MM.1S (cell line): Measurements from ENCODE around the gene CSTPP1.

Experiments
- CTCF ChIP-seq: fragments of 300-600 bp; sonication (generic); IDR thresholded peaks from 2 replicates; pipeline ENCODE4 v1.5.1; 2016; ENCODE audit warnings: antibody characterized with exemption, low read length, mixed read lengths
- EZH2 ChIP-seq: fragments of 300-600 bp; sonication (generic); optimal IDR thresholded peaks from 2 replicates; pipeline ENCODE3; 2017; ENCODE audit warnings: low read depth, mild to moderate bottlenecking, antibody characterized with exemption, low read length, mixed read lengths
- EZH2phosphoT487 ChIP-seq: fragments of 300-600 bp; sonication (generic); IDR thresholded peaks from 2 replicates; pipeline ENCODE4 v1.6.1; 2018; ENCODE audit warnings: antibody characterized with exemption, low read length

DNA sequence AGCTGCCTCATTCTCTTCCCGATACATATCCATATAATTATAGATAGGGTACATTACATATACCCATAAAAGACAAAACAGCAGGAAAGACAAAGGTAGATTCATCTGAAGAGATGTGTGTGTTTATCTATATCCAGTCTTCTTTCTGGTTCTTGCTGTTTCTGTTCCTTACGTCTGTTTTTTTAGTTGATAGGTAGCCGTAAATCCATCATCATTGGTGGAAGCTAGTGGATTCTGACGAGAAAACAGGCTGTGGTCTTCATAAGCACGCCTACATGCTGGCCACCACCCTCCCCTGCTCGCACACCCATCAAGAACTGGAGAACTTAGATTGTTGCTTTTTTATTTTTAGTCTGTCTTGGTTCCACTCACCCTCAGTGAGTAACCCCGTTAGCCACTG lies 188.5 kb downstream of the CSTPP1 start:
- TF ChIP-seq CTCF = no peak
- TF ChIP-seq EZH2phosphoT487 = no peak
- no peak for TF ChIP-seq EZH2
